NCI-H2196 (cell line): ENCODE measurements around the gene NCOA1.
"Not testable (repeated sequence)": the region's sequence is repeated elsewhere in the genome, so short reads cannot be mapped to it uniquely, and the experiment has no call there.

Source experiments
- DNase-seq: peaks from one replicate; lab custom pipeline; 2025; ENCODE audit not compliant: unreplicated experiment; lab: John Stamatoyannopoulos, UW

The NCOA1 gene

DNA sequence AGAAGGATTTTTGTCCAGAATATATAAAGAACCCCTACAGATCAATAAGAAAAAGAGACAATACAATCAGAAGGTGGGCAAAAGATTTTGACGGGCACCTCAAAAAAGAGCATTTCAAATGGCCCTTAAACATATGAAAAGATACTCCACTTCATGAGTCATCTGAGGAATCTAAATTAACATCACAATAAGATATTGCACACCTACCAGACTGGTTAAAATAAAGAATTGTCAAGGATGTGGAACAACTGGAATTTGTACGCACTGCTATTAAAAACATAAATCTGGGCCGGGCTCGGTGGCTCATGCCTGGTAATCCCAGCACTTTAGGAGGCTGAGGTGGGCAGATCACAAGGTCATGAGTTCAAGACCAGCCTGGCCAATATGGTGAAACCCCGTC lies 17.0 kb upstream of the NCOA1 start:
- DNase-seq = no peak

DNA sequence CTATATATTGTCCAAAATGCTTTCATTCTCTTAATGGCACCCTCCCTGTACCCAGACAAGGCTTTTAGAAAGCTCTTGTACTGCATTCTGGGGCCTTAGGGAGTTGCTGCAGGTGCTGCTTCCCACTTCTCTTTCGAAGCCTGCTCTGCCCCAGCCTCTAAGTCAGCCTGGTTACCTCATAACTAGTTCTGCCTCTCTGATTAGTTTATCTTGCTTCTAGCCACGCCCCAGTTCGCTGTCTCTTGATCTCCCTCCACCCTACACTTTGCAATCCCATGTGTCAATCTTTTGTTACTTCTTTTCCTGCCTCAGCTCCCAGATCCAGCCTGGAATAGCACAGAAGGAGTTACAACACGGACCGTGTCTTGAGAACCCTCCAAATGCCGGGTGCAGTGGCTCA lies 13.8 kb upstream of the NCOA1 start:
- no peak for DNase-seq

DNA sequence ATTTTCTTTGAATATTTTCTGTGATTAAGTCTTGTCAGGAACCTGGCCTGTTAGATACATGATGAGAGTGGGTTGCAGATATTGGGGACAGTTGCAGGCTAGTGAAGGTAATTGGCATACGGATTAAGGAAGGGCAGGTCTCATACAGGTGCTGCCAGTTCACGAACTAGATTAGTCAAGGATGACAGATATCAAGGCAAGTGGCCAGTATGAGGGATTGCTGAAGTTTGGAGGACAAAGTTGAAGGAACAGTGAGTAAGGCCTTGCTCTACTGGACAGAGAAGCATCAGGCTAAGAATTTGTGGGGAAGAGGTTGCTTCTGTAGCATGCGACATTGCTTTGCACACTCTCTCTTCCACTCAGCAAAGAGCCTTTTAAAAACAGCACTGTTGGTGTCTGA lies 12.8 kb upstream of the NCOA1 start:
- DNase-seq = no peak

DNA sequence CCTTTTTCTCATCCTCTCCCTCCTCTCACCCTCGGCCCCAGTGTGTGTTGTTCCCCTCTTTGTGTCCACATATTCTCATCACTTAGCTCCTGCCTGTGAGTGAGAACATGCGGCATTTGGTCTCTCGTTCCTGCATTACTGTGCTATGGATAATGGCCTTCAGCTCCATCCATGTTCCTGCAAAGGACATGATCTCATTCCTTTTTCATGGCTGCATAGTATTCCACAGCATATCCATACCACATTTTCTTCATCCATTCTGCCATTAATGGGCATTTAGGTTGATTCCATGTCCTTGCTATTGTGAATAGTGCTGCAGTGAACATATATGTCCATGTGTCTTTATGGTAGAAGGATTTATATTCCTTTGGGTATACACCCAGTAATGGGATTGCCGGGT lies 10.8 kb upstream of the NCOA1 start:
- DNase-seq = no peak

DNA sequence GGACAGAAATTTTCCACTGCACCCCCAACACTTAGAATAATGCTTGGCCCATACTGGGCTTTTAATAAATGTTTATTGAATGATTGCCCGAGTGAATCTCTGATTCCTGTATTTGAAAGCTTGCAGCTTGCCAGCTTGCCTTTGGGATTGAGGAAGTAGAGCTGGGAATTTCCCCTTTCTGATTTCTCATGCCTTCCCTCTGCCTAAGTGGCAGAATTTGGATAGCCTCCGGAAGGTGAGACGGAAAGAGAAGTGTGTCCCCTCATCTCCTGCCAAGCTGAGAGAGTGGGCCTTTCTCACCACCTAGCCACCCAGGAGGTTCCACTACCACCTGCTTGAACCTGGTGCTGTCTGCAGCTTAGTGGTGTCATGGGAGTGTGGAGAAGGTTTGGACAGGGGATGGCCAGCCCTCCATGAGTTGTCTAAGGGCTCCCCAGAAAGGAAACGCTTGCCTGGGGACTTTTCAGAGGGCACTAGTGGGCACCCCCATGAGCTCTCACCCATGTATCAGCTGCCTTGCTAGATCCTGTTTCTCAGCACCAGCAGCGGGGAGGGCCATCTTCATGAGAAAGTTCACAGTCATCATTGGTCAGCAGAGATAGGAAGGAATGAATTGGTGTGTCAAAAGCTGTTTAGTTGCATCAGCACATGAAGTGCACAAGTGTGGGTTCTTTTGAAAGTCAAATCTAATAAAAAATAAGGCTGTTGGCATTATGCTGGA lies 8.6 kb upstream of the NCOA1 start:
- no peak for DNase-seq

DNA sequence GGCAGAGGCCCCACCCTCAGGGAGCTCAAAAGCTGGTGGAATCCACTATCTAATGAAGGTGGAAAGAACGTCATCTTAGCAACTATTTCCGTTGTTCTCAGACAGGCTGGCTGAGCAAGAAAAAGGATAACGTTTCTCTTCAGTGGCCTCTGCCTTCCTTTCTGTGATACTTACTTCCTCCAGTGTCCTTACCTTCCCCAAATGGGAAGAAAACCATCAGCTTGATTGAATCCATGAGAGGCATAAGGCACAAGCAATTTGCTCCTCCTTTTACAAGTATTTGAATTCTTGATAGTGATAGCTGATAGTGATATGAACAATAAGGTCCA lies 8.1 kb upstream of the NCOA1 start:
- DNase-seq = no peak

DNA sequence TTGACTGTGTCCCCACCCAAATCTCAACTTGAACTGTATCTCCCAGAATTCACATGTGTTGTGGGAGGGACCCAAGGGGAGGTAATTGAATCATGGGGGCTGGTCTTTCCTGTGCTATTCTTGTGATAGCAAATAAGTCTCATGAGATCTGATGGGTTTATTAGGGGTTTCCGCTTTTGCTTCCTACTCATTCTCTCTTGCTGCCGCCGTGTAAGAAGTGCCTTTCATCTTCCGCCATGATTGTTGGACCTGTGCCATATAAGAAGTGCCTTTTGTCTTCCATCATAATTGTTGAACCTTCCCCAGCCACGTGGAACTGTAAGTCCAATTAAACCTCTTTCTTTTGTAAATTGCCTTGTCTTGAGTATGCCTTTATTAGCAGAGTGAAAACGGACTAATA lies 6.4 kb upstream of the NCOA1 start:
- not testable (repeated sequence) for DNase-seq

DNA sequence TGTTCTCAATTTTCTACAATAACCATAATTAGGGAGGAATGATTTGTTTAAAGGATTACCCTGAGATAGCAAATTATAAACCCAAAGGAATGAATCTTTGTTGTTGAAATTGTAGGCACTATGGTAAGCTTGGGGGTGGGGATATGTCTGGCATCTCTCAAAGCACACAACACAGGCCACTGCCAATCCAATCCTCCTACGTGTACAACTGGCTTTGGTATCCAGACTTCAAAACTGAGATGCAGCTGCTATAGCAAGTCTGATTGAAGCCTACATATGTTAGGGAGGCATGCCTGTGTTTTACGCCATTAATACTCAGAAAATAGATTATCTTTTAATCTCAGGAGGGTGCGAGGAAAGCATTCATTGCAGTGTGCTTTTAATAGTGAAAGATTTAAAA lies 5.9 kb upstream of the NCOA1 start:
- DNase-seq = no peak

DNA sequence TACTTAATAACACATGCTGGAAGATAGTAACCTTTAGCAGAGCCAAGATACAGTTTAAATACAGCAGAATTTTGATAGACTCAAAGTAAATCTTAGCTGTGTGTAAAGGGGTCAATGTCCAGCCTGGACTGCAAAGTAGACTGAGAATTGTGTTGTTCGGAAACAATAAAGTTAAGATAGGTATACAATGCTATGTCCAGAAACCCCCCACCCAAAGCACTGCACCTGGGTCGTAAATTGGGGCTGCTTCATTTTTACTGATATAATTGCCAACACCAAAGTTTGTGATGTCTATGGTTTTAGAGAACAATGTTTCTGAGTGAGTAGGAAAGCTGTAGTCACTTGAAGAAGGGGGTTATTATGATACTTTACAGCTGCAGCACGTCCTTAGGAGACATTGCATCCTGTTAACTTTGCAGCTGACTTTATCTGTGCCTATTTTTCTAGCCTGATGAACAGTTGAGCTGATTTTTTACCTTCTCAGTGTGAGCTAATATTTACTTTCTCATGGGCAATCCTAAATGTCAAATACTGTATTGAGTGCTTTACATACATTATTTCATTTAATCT lies 4.3 kb upstream of the NCOA1 start:
- DNase-seq = no peak

DNA sequence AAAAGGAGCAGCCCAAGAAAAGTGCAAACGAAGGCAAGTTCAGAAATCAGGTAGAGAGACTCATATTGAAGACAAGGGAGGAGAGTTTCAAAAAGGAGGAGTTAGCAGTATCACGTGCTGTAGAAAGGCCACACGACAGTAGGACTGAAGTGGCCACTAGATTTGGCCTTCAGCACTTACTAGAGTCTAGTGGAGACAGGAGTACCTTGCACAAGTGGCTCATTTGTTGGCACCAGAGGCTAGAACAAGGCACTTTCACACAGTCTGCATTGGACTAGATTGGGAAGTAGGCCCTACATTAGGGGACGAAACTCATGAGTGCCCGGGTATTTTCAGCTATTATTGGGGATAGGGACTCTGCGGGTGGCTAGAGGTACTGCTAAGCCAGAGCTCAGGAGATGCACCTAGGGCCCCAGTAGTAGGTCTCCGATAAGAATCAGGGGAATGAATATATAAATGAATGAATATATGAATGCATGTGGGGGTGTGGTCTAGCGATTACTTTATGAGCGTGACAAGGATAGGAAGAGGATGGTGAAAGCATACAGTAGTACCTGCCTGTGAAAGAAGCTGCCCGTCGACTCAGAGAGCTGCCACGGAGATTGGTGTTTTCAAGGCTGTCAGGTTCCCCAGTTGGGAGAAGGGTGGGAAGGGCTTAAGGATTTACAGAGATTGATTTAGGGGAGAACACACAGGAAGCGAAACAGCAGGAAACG lies 1.4 kb upstream of the NCOA1 start:
- DNase-seq = no peak

DNA sequence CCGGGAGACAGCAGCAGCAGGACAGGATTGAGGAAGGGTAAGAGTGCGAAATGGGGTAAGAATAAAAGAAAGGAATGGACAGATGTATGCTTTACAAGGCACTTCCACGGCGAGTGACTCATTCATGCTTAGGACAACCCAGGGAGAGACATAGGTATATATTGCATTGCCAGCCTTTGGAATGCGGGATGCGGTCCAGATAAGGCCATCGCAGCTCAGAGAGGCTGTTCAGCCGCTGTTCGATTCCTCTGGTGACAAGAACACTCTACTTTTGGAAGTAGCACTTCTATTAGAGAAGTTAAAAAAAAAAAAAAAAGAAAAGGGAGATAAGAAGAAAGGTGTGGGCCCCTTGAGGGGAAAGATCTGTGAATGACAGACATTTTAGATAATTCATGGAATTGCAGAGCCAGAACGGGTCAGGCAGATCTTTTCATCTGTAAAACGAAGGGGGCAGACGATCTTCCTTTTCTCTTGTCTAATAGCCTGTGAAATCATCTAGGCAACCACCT lies 819 bp upstream of the NCOA1 start:
- DNase-seq = no peak

DNA sequence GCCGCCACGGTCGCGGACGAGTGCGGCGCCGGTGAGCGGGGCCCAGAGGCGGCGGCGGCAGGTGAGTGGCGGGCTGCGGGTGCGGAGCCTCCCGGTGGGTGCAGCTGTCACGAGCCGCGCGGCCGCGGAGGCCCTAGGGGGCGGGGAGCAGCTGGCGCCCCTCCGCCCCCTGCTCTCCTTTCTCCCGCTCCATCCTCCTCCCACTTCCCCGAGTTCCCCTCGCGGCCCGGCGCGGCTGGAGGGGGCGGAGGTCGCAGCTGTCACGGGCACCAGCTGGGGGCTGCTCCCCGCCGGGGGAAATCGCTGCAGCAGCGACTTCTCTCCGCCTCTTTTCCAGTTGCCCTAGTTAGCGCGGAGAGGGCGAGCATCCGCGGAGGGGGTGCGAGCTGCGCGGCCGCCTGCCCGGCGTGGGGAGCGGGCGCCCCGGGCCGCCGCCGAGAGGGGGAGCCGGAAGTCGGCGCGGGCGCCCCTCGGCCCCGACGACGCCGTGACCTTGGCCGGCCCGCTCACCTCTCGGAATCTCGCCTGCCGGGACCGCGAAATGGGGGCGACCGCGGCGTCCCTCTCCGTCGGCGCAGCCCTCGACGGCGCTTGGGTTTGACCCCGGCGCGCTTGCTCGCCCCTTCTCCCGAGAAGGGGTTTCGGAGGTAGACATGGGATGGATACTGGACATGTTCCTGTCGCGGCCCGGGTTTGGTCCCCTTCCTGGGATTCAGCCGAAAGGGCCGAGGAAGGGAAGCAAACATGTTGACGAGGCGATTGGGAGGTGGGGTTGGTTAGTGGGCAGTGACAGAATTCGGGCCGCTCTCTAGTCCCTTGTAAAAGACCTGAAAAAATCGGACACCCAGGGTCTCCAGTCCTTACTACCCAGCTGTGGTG lies 727 bp downstream of the NCOA1 start:
- no peak for DNase-seq

DNA sequence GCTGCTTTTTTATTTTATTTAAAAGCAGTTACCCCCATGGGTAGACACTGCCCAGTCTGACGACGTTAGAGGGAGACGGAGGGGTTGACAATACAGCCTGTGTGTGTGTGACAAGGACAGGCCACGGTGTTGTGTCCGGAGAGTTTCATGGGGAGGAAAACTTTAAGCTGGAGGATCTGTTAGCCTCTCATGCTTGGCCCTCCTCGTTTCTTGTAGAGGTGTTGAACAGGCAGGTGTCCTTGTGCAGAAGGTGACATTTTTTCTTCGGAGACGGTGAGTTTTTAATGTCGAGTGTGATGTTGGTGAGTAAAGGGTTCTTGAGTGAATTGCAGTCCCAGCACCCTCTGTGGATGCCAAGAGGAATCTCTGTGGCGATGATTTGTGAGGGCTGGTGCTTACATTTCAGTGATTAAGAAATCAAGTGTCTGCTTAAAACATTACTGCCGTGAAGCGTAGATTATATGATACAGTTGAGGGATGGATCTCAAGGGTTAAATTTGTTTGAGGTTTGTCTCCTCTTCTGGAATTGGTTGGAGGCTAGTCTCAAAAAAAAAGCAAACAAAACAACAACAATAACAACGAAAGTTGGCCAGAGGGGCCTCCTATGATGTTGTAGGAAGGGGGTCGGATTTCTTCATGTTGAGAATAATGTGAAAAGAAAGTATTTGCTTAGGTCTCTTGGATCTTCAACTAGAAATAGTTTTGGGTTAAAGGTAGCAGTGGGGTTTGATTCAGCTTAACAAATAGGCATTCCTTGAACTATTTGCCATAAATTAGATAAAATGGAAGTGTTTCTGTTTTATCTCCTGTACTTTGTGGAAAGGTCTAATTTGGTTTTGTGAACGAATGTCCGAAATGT lies 1.6 kb downstream of the NCOA1 start:
- no peak for DNase-seq

DNA sequence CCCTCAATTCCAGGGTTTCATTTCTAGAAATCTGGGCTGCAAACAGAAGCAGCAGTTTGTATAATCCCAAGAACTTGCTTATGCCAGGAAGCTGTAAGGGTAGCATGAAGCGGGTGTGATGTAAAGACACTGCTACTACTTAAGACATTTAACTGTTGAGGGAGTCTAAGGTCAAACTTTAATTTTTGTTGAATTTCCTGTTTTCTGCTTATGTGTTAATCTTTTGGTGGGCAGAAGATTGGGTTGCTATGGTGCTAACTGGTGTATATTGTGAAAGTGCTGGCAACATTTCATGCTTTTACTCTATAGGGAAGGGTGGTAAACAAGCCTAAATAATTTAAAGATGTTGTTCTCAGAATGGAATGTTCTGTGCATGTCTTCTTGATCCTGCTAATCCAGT lies 2.7 kb downstream of the NCOA1 start:
- no peak for DNase-seq

DNA sequence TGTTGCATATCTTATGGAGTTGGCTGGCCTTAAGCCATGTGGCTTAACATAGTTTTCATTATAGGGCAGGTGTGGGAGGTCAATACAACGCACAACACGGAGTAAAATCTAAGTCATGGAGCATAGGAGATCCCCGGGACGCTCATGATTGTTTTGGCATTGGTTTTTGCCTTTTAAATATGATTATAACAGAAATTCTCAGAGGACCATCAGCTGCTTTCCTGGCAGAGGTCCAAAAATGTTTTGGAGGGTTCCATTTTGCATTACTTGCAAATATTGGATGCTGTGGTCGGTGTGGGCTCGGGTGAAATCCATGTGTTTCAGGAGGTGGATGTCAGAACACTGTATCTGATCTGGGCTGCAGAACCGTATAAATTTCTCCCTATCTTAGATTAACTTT lies 3.4 kb downstream of the NCOA1 start:
- peak; percentile 25 for DNase-seq

DNA sequence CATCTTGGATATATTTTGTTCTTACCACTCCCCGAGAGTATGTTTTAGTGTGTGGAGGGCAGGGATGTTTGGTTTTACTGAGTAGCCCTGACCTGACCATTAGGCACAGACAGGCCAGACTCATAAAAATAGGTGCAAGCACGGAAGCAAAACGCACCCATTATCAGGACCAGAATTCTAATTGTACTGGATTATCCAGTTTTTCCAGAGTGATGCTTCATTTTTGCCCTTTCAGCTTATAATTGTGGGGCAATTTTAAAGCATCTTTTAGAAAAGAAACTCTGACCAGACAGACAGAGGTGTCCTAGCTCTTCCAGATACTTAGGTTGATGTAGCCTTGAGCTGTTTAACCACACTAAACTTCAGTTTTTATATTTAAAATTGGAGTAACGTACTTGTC lies 4.4 kb downstream of the NCOA1 start:
- DNase-seq = no peak

DNA sequence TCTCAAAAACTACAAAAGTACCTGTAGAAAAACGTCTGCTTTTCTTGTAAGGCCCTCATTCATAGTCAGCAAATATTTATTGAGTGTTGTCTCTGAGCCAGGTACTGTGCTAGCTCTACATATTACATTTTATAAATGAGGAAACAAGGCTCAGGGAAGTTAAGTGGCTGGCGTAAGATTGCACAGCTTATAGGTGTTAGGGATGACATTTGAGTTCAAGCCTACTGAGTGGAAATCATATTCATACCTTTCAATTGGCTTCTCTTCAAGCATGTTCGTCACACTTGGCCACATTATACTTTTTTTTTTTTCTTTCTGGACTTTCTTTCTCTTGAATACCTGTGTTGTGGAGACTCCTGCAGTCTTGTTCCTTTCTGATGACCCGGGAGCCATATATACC lies 5.9 kb downstream of the NCOA1 start:
- no peak for DNase-seq

DNA sequence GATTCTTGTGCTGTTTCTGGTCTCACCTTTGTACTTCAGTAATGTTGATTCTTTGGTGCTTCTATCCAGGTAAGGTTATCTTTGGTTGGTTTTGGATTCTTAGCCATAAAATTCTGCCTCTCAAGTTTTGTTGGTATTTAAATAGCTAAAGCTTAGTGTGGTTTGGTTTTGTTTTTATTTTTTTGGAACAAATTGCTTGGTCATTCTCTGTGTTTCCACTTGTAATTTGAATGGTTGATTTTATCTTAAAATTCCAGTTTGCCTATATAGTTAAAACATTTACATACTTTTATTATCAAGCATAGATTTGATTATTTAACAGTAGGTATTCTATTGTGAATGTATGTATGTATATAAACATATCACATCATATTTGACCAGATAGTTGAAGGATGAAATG lies 6.6 kb downstream of the NCOA1 start:
- DNase-seq = no peak

DNA sequence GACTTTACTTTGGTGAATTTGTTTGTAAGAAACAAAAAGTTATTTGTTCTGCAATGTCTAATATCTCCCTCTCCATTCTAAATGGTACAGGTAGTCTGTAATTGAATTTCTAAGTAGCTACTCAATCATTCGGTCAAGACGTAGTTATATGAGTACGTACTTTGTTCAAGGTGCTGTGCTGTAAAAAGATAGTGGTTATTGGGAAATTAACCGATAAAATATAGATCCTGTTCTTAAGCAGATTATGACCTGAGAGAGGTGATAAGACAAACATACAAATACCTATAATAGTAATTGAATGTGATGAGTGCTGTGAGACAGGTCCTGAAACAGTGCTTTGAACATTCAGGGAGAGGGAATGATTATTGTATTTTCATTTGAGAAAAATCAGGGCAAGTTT lies 7.1 kb downstream of the NCOA1 start:
- no peak for DNase-seq

DNA sequence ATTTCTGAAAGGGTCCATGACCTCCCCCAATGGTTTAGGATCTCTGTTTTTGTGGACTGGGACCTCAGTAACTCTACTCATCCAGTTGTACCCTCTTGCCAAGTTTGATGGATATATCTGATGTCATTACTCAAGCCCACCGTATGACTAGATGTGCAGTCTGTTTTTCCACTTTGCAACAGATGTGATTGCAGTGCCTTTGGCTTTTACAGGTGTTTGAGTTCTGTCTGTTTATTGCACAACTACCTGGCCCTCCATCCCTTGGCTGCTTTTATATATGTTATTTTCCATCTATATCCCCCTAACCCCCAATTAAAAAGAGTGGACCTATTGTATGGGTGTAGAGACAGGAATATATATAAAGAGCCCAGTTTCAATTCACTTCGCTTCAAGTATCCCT lies 10.8 kb downstream of the NCOA1 start:
- DNase-seq = no peak
